ENCODE results near the gene SPP1.

- TF ChIP-seq CTCF (IDR thresholded peaks at IDR 0.05 in 4 of 5, conservative IDR thresholded peaks at IDR 0.05 in 1 of 5) (no peak), POLR2A (IDR thresholded peaks at IDR 0.05) (no peak)
These were observed 46.3 kb downstream of the SPP1 start for GRCh38 chr4:88021824-88022223.

Data from gastrocnemius medialis (tissue), 4 donors.